T-cell (primary cell): ENCODE data around the gene PTGES. TPM values are rescaled to one million over a fixed set of nuclear protein-coding genes. Genes with fewer than 3 reads are reported as not detected.

Experiments used
- ATAC-seq, 4 experiments: fragments of 200-7000 bp in 3 of 4; fragments of 150-1000 bp in 1 of 4; cut with Tn5 transposase; replicated peaks in 1 of 4; 1 replicate in 3 of 4; 2 replicates in 1 of 4; pipeline ENCODE4 v1.10.0; 2021; ENCODE audit warnings: moderate library complexity in 3 of 4, mild to moderate bottlenecking in 2 of 4, moderate number of reproducible peaks in 1 of 4
- CTCF ChIA-PET, 2 donors: fragments of 300-600 bp; sonication (Branson Sonifier 250); formaldehyde crosslinking; loops; one replicate each; lab custom pipeline; 2022; ENCODE audit warnings: antibody characterized with exemption in 2 of 2; lab: Charles Lee
- POLR2A ChIA-PET, 2 donors: fragments of 300-600 bp; sonication (Branson Sonifier 250); formaldehyde crosslinking; loops; one replicate each; lab custom pipeline; 2022; ENCODE audit warnings: antibody characterized with exemption in 2 of 2; lab: Charles Lee
- DNase-seq, 35 experiments: peaks; one replicate each; pipeline versions ENCODE4 v3.0.0 to v3.0.0-alpha.2; 2013 to 2023
- H3K27ac ChIP-seq: one replicate; pipeline ENCODE4 v1.5.1; 2013; ENCODE audit warnings: low read length
- H3K27me3 ChIP-seq, 2 experiments: replicated peaks in 1 of 2; 1 replicate in 1 of 2; 2 replicates in 1 of 2; pipeline versions ENCODE4 v1.6.1 to v1.7.0; 2013; ENCODE audit warnings: low read length in 1 of 2, mixed read lengths in 1 of 2; ENCODE audit not compliant: control insufficient read depth in 2 of 2, insufficient read depth in 2 of 2; ENCODE audit errors: extremely low read depth in 1 of 2
- H3K36me3 ChIP-seq, 2 donors: 1 replicate in 1 of 2; 2 replicates in 1 of 2; pipeline versions ENCODE4 v1.6.1 to v1.7.0; 2013; ENCODE audit warnings: low read length in 1 of 2; ENCODE audit not compliant: control insufficient read depth in 2 of 2, insufficient read depth in 1 of 2; ENCODE audit errors: extremely low read depth in 1 of 2
- H3K4me1 ChIP-seq, 2 experiments: 1 replicate in 1 of 2; 2 replicates in 1 of 2; pipeline versions ENCODE4 v1.6.1 to v1.7.0; 2013; ENCODE audit warnings: low read length in 2 of 2, mixed read lengths in 1 of 2; ENCODE audit not compliant: insufficient read depth in 2 of 2, control insufficient read depth in 1 of 2; ENCODE audit errors: extremely low read depth in 1 of 2
- H3K4me3 ChIP-seq, 2 donors: 1 replicate in 1 of 2; 2 replicates in 1 of 2; pipeline versions ENCODE4 v1.5.1 to v1.7.0; 2013; ENCODE audit warnings: mild to moderate bottlenecking in 2 of 2, low read length in 1 of 2, moderate library complexity in 1 of 2; ENCODE audit not compliant: control insufficient read depth in 1 of 2; ENCODE audit errors: extremely low read depth in 1 of 2
- H3K9me3 ChIP-seq: 2 replicates; pipeline ENCODE4 v1.7.0; 2013
- H3K27ac Mint-ChIP-seq, 2 donors: one replicate each; pipeline ENCODE4 v1.8.0; 2020 to 2021; ENCODE audit warnings: mild to moderate bottlenecking in 2 of 2, mixed read lengths in 2 of 2
- H3K27me3 Mint-ChIP-seq, 2 donors: one replicate each; pipeline ENCODE4 v1.8.0; 2021 to 2022; ENCODE audit warnings: mixed read lengths in 2 of 2
- H3K36me3 Mint-ChIP-seq: one replicate; pipeline ENCODE4 v1.8.0; 2021; ENCODE audit warnings: mixed read lengths
- H3K4me1 Mint-ChIP-seq, 3 donors: one replicate each; pipeline ENCODE4 v1.8.0; 2020 to 2022; ENCODE audit warnings: mixed read lengths in 3 of 3, mild to moderate bottlenecking in 1 of 3
- H3K4me3 Mint-ChIP-seq, 3 donors: one replicate each; pipeline ENCODE4 v1.8.0; 2020 to 2022; ENCODE audit warnings: mild to moderate bottlenecking in 3 of 3, mixed read lengths in 3 of 3, moderate library complexity in 3 of 3
- H3K9me3 Mint-ChIP-seq, 3 donors: one replicate each; pipeline ENCODE4 v1.8.0; 2020 to 2022; ENCODE audit warnings: mixed read lengths in 3 of 3
- WGBS: methylation state at CpG from one replicate; pipeline ENCODE4 v1.1.5; 2013; ENCODE audit warnings: missing lambda C conversion rate; ENCODE audit not compliant: insufficient coverage; 5-methylcytosine and 5-hydroxymethylcytosine counted together
- total RNA-seq, 35 experiments: library from RNA in 6 of 35; stranded (reverse) in 6 of 35; fragments of 120-200 nt in 1 of 35; gene quantifications; one replicate each; pipeline versions ENCODE4 v1.2.1 to v1.2.4 and lab custom pipeline; 2013 to 2026

PTGES gene
- total RNA-seq, 5 donors from 2014 or later (not counting 1 experiment from before 2014, with no cell fraction given) = not detected

- ATAC-seq = no peak
- peaks cover 0 to 1% (median 0%) of the 10 kb centered on the region in 3 donors for H3K4me1 Mint-ChIP-seq
- Histone ChIP-seq H3K27me3 (peaks cover 2 to 19% of the 10 kb centered on the region in 2 experiments), H3K27ac (no peak overlapping the region), H3K4me1 (no peaks in the 10 kb centered on the region), H3K9me3 (no peaks in the 10 kb centered on the region), H3K36me3 (no peaks in the 10 kb centered on the region), H3K4me3 (no peak overlapping the region)
- H3K36me3 Mint-ChIP-seq = no peaks in the 10 kb centered on the region
- 86% methylated on average over 6 of the region's 8 CpGs for WGBS
- ChIA-PET CTCF (no interaction called here), POLR2A (interaction anchor here in 1 of 2 donors (0.6 kb wide), 1 partner anchor 79 kb away, joined by 3 read pairs; no protein-coding TSS in a partner anchor)
- no peak for DNase-seq
- no peak overlapping the region for H3K27ac Mint-ChIP-seq
- no peaks in the 10 kb centered on the region for H3K9me3 Mint-ChIP-seq
- no peak overlapping the region for H3K4me3 Mint-ChIP-seq
- H3K27me3 Mint-ChIP-seq = peaks cover 8 to 22% of the 10 kb centered on the region in 2 donors
Observed at GRCh38 chr9:129704807-129705206, 48.0 kb downstream of the PTGES start.

- no peaks in the 10 kb centered on the region for H3K36me3 Mint-ChIP-seq
- WGBS = 67% methylated on average over 8 of the region's 17 CpGs
- POLR2A ChIA-PET = no interaction called here
- no peaks in the 10 kb centered on the region for H3K9me3 Mint-ChIP-seq
- peaks cover 14 to 32% of the 10 kb centered on the region in 2 donors for H3K27me3 Mint-ChIP-seq
- H3K36me3 ChIP-seq = no peaks in the 10 kb centered on the region
- H3K4me1 Mint-ChIP-seq = peaks cover 0 to 2% (median 0%) of the 10 kb centered on the region in 3 donors
- H3K4me1 ChIP-seq = no peaks in the 10 kb centered on the region
- H3K27ac ChIP-seq = no peak overlapping the region
- no peaks in the 10 kb centered on the region for H3K9me3 ChIP-seq
- CTCF ChIA-PET = no interaction called here
- peaks cover 2 to 27% of the 10 kb centered on the region in 2 experiments for H3K27me3 ChIP-seq
- H3K4me3 Mint-ChIP-seq = no peak overlapping the region
- ATAC-seq (no peak), DNase-seq (no peak)
- H3K4me3 ChIP-seq = no peak overlapping the region
- H3K27ac Mint-ChIP-seq = no peak overlapping the region
Observed at GRCh38 chr9:129703667-129704355, 49.0 kb downstream of the PTGES start.

GRCh38 chr9:129702589-129703520 is 50.0 kb downstream of the PTGES start:
- WGBS = 78% methylated on average over 19 of the region's 19 CpGs
- peaks cover 15 to 38% of the 10 kb centered on the region in 2 donors for H3K27me3 Mint-ChIP-seq
- POLR2A ChIA-PET = no interaction called here

GRCh38 chr9:129701549-129701948 is 51.3 kb downstream of the PTGES start:
- POLR2A ChIA-PET = no interaction called here
- H3K4me1 Mint-ChIP-seq = peaks cover 3 to 5% (median 5%) of the 10 kb centered on the region in 3 donors
- H3K27ac ChIP-seq = no peak overlapping the region
- H3K27me3 Mint-ChIP-seq = peaks cover 20 to 44% of the 10 kb centered on the region in 2 donors
- DNase-seq = no peak
- no peaks in the 10 kb centered on the region for H3K9me3 Mint-ChIP-seq
- no peak overlapping the region for H3K4me3 ChIP-seq
- CTCF ChIA-PET = no interaction called here
- peaks cover 0 to 12% of the 10 kb centered on the region in 2 experiments for H3K4me1 ChIP-seq
- no peaks in the 10 kb centered on the region for H3K9me3 ChIP-seq
- H3K36me3 ChIP-seq = no peaks in the 10 kb centered on the region
- no peaks in the 10 kb centered on the region for H3K36me3 Mint-ChIP-seq
- H3K27ac Mint-ChIP-seq = no peak overlapping the region
- no peak overlapping the region for H3K4me3 Mint-ChIP-seq
- WGBS = 92% methylated on average over 4 of the region's 5 CpGs
- no peak for ATAC-seq
- peaks cover 4 to 47% of the 10 kb centered on the region in 2 experiments for H3K27me3 ChIP-seq

More at GRCh38 chr9:129702589-129703520, 50.0 kb downstream of the PTGES start:
- Histone ChIP-seq H3K27ac (no peak overlapping the region), H3K36me3 (no peaks in the 10 kb centered on the region), H3K9me3 (no peaks in the 10 kb centered on the region), H3K27me3 (peaks cover 2 to 36% of the 10 kb centered on the region in 2 experiments), H3K4me3 (no peak overlapping the region), H3K4me1 (peaks cover 0 to 4% of the 10 kb centered on the region in 2 experiments)
- Mint-ChIP-seq H3K27ac (no peak overlapping the region), H3K4me1 (peaks cover 0 to 2% (median 0%) of the 10 kb centered on the region in 3 donors), H3K36me3 (no peaks in the 10 kb centered on the region), H3K9me3 (no peaks in the 10 kb centered on the region), H3K4me3 (no peak overlapping the region)
- no peak for ATAC-seq
- CTCF ChIA-PET = no interaction called here
- no peak for DNase-seq

- peaks cover 5 to 52% of the 10 kb centered on the region in 2 experiments for H3K27me3 ChIP-seq
- ChIA-PET POLR2A (interaction anchor here in 1 of 2 donors (0.5 kb wide), 1 partner anchor 1340 kb away, joined by 7 read pairs; no protein-coding TSS in a partner anchor), CTCF (no interaction called here)
- H3K4me3 ChIP-seq = no peak overlapping the region
- no peaks in the 10 kb centered on the region for H3K9me3 Mint-ChIP-seq
- ATAC-seq = no peak
- H3K27me3 Mint-ChIP-seq = peaks cover 22 to 45% of the 10 kb centered on the region in 2 donors
- DNase-seq = no peak
- peaks cover 3 to 5% (median 5%) of the 10 kb centered on the region in 3 donors for H3K4me1 Mint-ChIP-seq
- no peaks in the 10 kb centered on the region for H3K36me3 Mint-ChIP-seq
- WGBS = 76% methylated on average over 8 of the region's 11 CpGs
- H3K27ac Mint-ChIP-seq = no peak overlapping the region
- no peak overlapping the region for H3K4me3 Mint-ChIP-seq
- no peaks in the 10 kb centered on the region for H3K36me3 ChIP-seq
- peaks cover 0 to 12% of the 10 kb centered on the region in 2 experiments for H3K4me1 ChIP-seq
- H3K27ac ChIP-seq = no peak overlapping the region
- H3K9me3 ChIP-seq = no peaks in the 10 kb centered on the region
Observed at GRCh38 chr9:129701054-129701453, 51.8 kb downstream of the PTGES start.

GRCh38 chr9:129698254-129698757 is 54.5 kb downstream of the PTGES start:
- DNase-seq (no peak), ATAC-seq (no peak)
- H3K9me3 ChIP-seq = no peaks in the 10 kb centered on the region
- no peaks in the 10 kb centered on the region for H3K9me3 Mint-ChIP-seq
- H3K4me1 Mint-ChIP-seq = peaks cover 3 to 5% (median 5%) of the 10 kb centered on the region in 3 donors
- H3K4me3 ChIP-seq = no peak overlapping the region
- H3K27me3 ChIP-seq = peaks cover 6 to 71% of the 10 kb centered on the region in 2 experiments
- no peak overlapping the region for H3K27ac ChIP-seq
- POLR2A ChIA-PET = interaction anchor here in 1 of 2 donors (0.6 kb wide), 1 partner anchor 238 kb away, joined by 4 read pairs; no protein-coding TSS in a partner anchor
- 57% methylated on average over 7 of the region's 17 CpGs for WGBS
- H3K36me3 ChIP-seq = no peaks in the 10 kb centered on the region
- H3K4me3 Mint-ChIP-seq = no peak overlapping the region
- no peak overlapping the region for H3K27ac Mint-ChIP-seq
- no peaks in the 10 kb centered on the region for H3K36me3 Mint-ChIP-seq
- H3K27me3 Mint-ChIP-seq = peaks cover 32 to 63% of the 10 kb centered on the region in 2 donors
- CTCF ChIA-PET = interaction anchor here (0.6 kb wide), 2 partner anchors 9 to 69 kb away, joined by 4 to 10 read pairs; no protein-coding TSS in a partner anchor
- H3K4me1 ChIP-seq = peaks cover 0 to 12% of the 10 kb centered on the region in 2 experiments
